Activated naive CD8-positive, alpha-beta T cell (primary cell): ENCODE results near the gene SLC30A5.
A peak's percentile ranks its signal among the peaks of the same experiment; 100 is the strongest.
"Not testable (repeated sequence)": the region's sequence is repeated elsewhere in the genome, so short reads cannot be mapped to it uniquely, and the experiment has no call there.

Experiments
- H3K27ac Mint-ChIP-seq: one replicate; pipeline ENCODE4 v1.8.0; 2021; ENCODE audit warnings: mixed read lengths
- H3K27me3 Mint-ChIP-seq: one replicate; pipeline ENCODE4 v1.8.0; 2021; ENCODE audit warnings: mixed read lengths
- H3K36me3 Mint-ChIP-seq: one replicate; pipeline ENCODE4 v1.8.0; 2021; ENCODE audit warnings: mixed read lengths
- H3K4me1 Mint-ChIP-seq: one replicate; pipeline ENCODE4 v1.8.0; 2021; ENCODE audit warnings: low read depth, mixed read lengths
- H3K4me3 Mint-ChIP-seq: one replicate; pipeline ENCODE4 v1.8.0; 2021; ENCODE audit warnings: mild to moderate bottlenecking, mixed read lengths
- H3K9me3 Mint-ChIP-seq: one replicate; pipeline ENCODE4 v1.8.0; 2021; ENCODE audit warnings: low read depth, mixed read lengths

SLC30A5 gene

DNA sequence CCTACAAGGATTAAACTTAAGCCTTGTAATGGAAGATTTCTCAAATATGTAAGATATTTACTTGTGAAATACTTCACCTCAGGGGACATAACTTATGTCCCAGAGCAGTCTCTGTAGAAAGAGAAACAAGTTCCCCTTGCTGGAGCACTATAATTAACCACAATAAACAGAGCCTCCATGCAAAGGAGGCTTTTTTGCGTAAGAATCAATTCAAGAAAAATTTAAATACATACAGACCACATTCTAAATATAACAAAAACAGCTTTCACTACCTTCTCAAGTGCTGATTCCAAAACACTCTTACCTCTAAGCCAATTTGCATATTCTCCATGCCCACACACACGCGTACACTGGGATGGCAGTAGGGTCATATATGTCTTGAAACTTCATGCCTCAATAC, 42.5 kb downstream of the SLC30A5 start:
- no peak overlapping the region for H3K27ac Mint-ChIP-seq

DNA sequence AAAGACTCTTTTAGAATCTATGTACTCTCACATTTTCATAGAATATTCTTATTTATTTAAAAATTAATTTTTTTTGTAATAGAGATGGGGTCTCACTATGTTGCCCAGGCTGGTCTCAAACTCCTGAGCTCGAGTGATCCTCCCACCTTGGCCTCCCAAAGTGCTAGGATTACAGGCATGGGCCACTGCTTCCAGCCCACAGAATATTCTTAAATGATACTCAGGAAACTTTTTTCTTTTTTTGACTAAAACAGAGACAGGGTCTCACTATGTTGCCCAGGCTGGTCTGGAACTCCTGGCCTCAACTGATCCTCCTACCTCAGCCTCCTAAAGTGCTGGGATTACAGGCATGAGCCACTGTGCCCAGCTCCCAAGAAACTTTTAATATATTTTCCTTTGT, 43.4 kb downstream of the SLC30A5 start:
- not testable (repeated sequence) for H3K27ac Mint-ChIP-seq, H3K4me1 Mint-ChIP-seq, H3K36me3 Mint-ChIP-seq

More for the DNA sequence above, 42.5 kb downstream of the SLC30A5 start:
- H3K27me3 Mint-ChIP-seq: no peaks in the 10 kb centered on the region
- peaks cover 6% of the 10 kb centered on the region for H3K9me3 Mint-ChIP-seq
- H3K4me3 Mint-ChIP-seq: no peak overlapping the region
- no peaks in the 10 kb centered on the region for H3K4me1 Mint-ChIP-seq
- peaks cover 8% of the 10 kb centered on the region for H3K36me3 Mint-ChIP-seq

GRCh38 chr5:69137807-69138206, 44.0 kb downstream of the SLC30A5 start:
- no peak overlapping the region for H3K4me3 Mint-ChIP-seq
- peaks cover 6% of the 10 kb centered on the region for H3K9me3 Mint-ChIP-seq
- no peaks in the 10 kb centered on the region for H3K27me3 Mint-ChIP-seq
- H3K4me1 Mint-ChIP-seq: no peaks in the 10 kb centered on the region
- no peak overlapping the region for H3K27ac Mint-ChIP-seq
- peaks cover 8% of the 10 kb centered on the region for H3K36me3 Mint-ChIP-seq

More for the DNA sequence above, 43.4 kb downstream of the SLC30A5 start:
- not testable (repeated sequence) for H3K4me3 Mint-ChIP-seq, H3K9me3 Mint-ChIP-seq, H3K27me3 Mint-ChIP-seq

GRCh38 chr5:69138766-69139165, 45.0 kb downstream of the SLC30A5 start:
- H3K4me3 Mint-ChIP-seq: no peak overlapping the region
- peaks cover 1% of the 10 kb centered on the region for H3K9me3 Mint-ChIP-seq
- no peaks in the 10 kb centered on the region for H3K27me3 Mint-ChIP-seq
- no peaks in the 10 kb centered on the region for H3K4me1 Mint-ChIP-seq
- H3K27ac Mint-ChIP-seq: no peak overlapping the region
- H3K36me3 Mint-ChIP-seq: peaks cover 5% of the 10 kb centered on the region

DNA sequence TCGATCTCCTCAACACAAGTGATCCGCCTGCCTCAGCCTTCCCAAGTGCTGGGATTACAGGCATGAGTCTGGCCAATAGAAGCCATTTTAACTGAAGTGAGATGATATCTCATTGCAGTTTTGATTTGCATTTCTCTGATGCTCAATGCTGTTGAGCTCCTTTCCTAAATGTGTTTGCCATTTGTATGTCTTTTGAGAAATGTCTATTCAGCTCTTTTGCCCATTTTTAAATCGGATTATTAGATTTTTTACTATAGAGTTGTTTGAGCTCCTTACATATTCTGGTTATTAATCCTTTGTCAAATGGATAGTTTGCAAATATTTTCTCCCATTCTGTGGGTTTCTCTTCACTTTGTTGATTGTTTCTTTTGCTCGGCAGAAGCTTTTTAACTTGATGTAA, 46.4 kb downstream of the SLC30A5 start:
- not testable (repeated sequence) for H3K27ac Mint-ChIP-seq, H3K36me3 Mint-ChIP-seq, H3K27me3 Mint-ChIP-seq, H3K9me3 Mint-ChIP-seq, H3K4me3 Mint-ChIP-seq, H3K4me1 Mint-ChIP-seq

GRCh38 chr5:69140827-69141226, 47.0 kb downstream of the SLC30A5 start:
- no peaks in the 10 kb centered on the region for H3K27me3 Mint-ChIP-seq
- no peak overlapping the region for H3K27ac Mint-ChIP-seq
- no peaks in the 10 kb centered on the region for H3K9me3 Mint-ChIP-seq
- H3K4me1 Mint-ChIP-seq: no peaks in the 10 kb centered on the region
- H3K36me3 Mint-ChIP-seq: peaks cover 2% of the 10 kb centered on the region
- no peak overlapping the region for H3K4me3 Mint-ChIP-seq

- H3K27me3 Mint-ChIP-seq, H3K4me1 Mint-ChIP-seq, H3K4me3 Mint-ChIP-seq, H3K27ac Mint-ChIP-seq, H3K9me3 Mint-ChIP-seq: not testable (repeated sequence)
- peaks cover 10% of the 10 kb centered on the region for H3K36me3 Mint-ChIP-seq
Observed at GRCh38 chr5:69148576-69148975, 54.8 kb downstream of the SLC30A5 start.

GRCh38 chr5:69148981-69149675, 55.3 kb downstream of the SLC30A5 start:
- H3K4me3 Mint-ChIP-seq: no peak overlapping the region
- H3K4me1 Mint-ChIP-seq: no peaks in the 10 kb centered on the region
- peaks cover 8% of the 10 kb centered on the region for H3K36me3 Mint-ChIP-seq
- H3K27me3 Mint-ChIP-seq: no peaks in the 10 kb centered on the region
- no peaks in the 10 kb centered on the region for H3K9me3 Mint-ChIP-seq
- no peak overlapping the region for H3K27ac Mint-ChIP-seq

DNA sequence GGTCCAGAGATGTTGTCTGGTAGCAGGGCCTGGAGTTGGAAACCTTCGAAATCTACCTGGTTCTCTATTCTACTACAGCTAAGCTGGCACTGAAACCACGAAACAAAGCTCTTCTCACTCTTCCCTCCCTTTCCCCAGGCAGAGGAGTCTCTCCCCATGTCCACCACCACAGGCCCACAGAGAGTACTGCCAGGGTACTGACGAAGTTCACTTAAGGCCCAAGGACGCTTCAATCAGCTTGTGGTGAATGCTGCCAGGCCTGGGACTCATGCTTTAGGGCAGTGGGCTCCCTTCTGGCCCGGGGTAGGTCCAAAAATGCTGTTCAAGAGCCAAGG, 55.8 kb downstream of the SLC30A5 start:
- Mint-ChIP-seq H3K4me3 (no peak overlapping the region), H3K4me1 (no peaks in the 10 kb centered on the region), H3K36me3 (peaks cover 8% of the 10 kb centered on the region), H3K9me3 (no peaks in the 10 kb centered on the region), H3K27me3 (no peaks in the 10 kb centered on the region), H3K27ac (no peak overlapping the region)

DNA sequence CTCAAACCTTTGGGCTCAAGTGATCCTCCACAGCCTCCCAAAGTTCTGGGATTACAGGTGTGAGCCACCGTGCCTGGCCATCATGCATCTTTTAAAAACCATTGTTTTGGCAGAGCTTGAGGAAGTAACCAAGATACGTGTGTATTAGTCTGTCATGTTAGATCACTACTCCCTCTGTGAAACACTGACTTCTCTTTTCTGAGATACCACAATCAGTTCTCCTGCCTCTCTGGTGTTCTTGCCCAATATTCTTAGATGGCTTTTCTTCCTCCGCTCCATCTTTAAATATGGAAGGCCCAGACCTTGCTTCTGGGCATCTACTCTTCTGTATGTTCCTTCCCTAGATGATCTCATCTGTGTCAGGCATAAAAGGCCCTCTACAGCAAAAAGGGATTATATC, 58.9 kb downstream of the SLC30A5 start:
- Mint-ChIP-seq H3K4me3 (no peak overlapping the region), H3K9me3 (no peaks in the 10 kb centered on the region), H3K27me3 (no peaks in the 10 kb centered on the region), H3K27ac (no peak overlapping the region), H3K36me3 (peaks cover 4% of the 10 kb centered on the region), H3K4me1 (no peaks in the 10 kb centered on the region)

DNA sequence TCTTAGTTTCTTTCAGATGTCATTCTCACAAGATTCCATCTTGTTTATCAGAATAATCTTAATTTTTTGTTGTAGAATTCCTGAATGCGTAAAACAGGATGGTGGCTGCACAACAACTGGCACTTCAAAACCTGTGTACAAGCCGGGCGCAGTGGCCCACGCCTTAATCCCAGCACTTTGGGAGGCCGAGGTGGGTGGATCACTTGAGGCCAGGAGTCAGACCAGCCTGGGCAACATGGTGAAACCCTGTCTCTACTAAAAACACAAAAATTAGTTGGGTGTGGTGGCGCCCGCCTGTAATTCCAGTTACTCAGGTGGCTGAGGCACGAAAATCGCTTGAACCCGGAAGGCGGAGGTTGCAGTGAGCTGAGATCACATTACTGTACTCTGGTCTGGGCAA, 62.6 kb downstream of the SLC30A5 start:
- Mint-ChIP-seq H3K27me3 (no peaks in the 10 kb centered on the region), H3K9me3 (no peaks in the 10 kb centered on the region), H3K4me1 (no peaks in the 10 kb centered on the region), H3K27ac (no peak overlapping the region), H3K4me3 (no peak overlapping the region), H3K36me3 (peaks cover 4% of the 10 kb centered on the region)

GRCh38 chr5:69158039-69158438, 64.2 kb downstream of the SLC30A5 start:
- no peaks in the 10 kb centered on the region for H3K4me1 Mint-ChIP-seq
- H3K9me3 Mint-ChIP-seq: no peaks in the 10 kb centered on the region
- peaks cover under 1% of the 10 kb centered on the region for H3K36me3 Mint-ChIP-seq
- H3K27me3 Mint-ChIP-seq: no peaks in the 10 kb centered on the region
- no peak overlapping the region for H3K4me3 Mint-ChIP-seq
- H3K27ac Mint-ChIP-seq: no peak overlapping the region

DNA sequence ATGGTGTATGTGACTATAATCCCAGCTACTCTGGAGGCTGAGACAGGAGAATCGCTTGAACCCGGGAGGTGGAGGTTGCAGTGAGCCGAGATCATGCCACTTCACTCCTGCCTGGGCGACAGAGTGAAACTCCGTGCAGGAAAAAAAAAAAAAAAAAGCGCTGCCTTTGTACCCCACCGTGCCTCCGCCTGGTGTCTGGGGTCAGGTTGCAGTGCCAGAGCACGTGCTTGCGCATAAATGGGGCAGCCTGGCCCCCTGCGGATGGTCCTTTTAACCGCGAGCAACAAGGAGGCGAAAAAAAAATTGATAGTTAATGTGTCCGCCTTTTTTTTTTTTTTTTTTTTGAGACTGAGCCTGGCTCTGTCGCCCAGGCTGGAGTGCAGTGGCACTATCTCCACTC, 66.8 kb downstream of the SLC30A5 start:
- no peak overlapping the region for H3K4me3 Mint-ChIP-seq
- no peak overlapping the region for H3K27ac Mint-ChIP-seq
- no peaks in the 10 kb centered on the region for H3K9me3 Mint-ChIP-seq
- peaks cover under 1% of the 10 kb centered on the region for H3K4me1 Mint-ChIP-seq
- H3K36me3 Mint-ChIP-seq: no peaks in the 10 kb centered on the region
- no peaks in the 10 kb centered on the region for H3K27me3 Mint-ChIP-seq

DNA sequence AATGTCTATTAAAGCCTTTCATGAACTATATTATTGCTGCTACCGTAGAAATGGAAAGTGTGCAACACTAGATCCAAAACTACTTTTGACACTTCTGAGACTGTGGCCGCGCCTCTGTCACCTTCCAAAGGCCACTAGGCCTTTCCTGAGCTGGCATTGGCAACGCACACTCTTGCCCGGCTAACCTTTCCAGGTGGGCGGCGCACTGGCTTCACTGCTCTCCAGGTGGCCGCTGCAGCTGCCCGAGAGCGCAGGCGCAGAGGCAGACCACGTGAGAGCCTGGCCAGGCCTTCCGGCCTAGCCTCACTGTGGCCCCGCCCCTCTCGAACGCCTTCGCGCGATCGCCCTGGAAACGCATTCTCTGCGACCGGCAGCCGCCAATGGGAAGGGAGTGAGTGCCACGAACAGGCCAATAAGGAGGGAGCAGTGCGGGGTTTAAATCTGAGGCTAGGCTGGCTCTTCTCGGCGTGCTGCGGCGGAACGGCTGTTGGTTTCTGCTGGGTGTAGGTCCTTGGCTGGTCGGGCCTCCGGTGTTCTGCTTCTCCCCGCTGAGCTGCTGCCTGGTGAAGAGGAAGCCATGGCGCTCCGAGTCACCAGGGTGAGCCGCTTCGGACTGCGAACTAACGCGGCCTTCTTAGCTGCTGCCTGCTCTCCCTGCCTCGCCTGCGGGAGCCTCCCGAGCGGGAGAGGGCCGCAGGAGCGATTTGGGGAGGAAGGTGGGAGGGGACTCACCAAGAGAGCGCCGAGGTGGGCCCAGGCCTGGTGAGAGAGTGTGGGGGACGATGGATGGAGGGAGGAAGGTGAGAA, 73.1 kb downstream of the SLC30A5 start, which contains the start of gene CCNB1:
CCNB1 (plus strand) TSS at position 465 of the 807 bp plus-strand sequence; CDS start at position 578, 113 bp downstream.
- Mint-ChIP-seq H3K9me3 (no peaks in the 10 kb centered on the region), H3K27me3 (no peaks in the 10 kb centered on the region), H3K4me1 (peaks cover 22% of the 10 kb centered on the region), H3K27ac (peak within 1 kb of the TSS; percentile 41), H3K36me3 (no peaks in the 10 kb centered on the region), H3K4me3 (peak within 1 kb of the TSS; percentile 93)

DNA sequence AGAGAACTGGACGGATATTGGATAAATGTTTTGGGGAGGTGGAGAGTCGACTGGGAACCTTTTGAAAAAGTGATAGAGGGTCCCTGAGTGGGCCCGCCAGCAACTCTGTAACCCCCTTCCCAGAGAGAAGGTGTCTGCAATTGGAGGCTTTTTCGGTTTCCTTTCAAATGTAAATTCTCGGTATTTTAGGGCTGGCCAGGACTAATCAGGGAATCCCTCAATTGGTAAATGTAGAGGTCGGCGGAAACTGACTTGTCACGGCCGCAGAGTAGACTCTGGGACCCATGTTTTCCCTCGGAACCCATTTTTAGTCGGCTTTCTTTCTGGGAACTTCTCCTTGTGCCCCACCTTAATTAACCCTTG, 73.7 kb downstream of the SLC30A5 start:
- H3K4me1 Mint-ChIP-seq: peaks cover 22% of the 10 kb centered on the region
- H3K27me3 Mint-ChIP-seq: no peaks in the 10 kb centered on the region
- H3K9me3 Mint-ChIP-seq: no peaks in the 10 kb centered on the region
- H3K27ac Mint-ChIP-seq: peak overlapping the region; percentile 41
- no peaks in the 10 kb centered on the region for H3K36me3 Mint-ChIP-seq
- H3K4me3 Mint-ChIP-seq: peak overlapping the region; percentile 93

DNA sequence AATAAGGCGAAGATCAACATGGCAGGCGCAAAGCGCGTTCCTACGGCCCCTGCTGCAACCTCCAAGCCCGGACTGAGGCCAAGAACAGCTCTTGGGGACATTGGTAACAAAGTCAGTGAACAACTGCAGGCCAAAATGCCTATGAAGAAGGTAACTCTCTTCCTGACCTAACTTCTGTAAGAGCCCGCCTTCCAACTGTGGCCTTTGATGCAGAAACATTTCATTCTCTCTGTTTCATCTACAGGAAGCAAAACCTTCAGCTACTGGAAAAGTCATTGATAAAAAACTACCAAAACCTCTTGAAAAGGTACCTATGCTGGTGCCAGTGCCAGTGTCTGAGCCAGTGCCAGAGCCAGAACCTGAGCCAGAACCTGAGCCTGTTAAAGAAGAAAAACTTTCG, 74.1 kb downstream of the SLC30A5 start:
- no peaks in the 10 kb centered on the region for H3K27me3 Mint-ChIP-seq
- H3K4me1 Mint-ChIP-seq: peaks cover 22% of the 10 kb centered on the region
- H3K4me3 Mint-ChIP-seq: peak overlapping the region; percentile 93
- H3K36me3 Mint-ChIP-seq: no peaks in the 10 kb centered on the region
- peak overlapping the region; percentile 41 for H3K27ac Mint-ChIP-seq
- no peaks in the 10 kb centered on the region for H3K9me3 Mint-ChIP-seq
